Natural killer cell (primary cell): ENCODE results near the gene SLBP. TPM values are rescaled to one million over a fixed set of nuclear protein-coding genes. Genes with fewer than 3 reads are reported as not detected.
A peak's percentile ranks its signal among the peaks of the same experiment; 100 is the strongest.

ENCODE experiments used
- ATAC-seq, 3 donors: fragments of 150-1000 bp in 2 of 3; fragments of 200-7000 bp in 1 of 3; cut with Tn5 transposase; 1 replicate in 1 of 3; 2 replicates in 2 of 3; pipeline ENCODE4 v1.10.0; 2021; ENCODE audit warnings: mild to moderate bottlenecking in 2 of 3, moderate library complexity in 2 of 3
- DNase-seq, 2 donors: peaks; one replicate each; pipeline versions ENCODE4 v3.0.0 to v3.0.0-alpha.2; 2013 to 2021; ENCODE audit warnings: mixed read lengths in 1 of 2
- H3K27ac ChIP-seq: one replicate; pipeline ENCODE4 v1.5.1; 2013; ENCODE audit warnings: mild to moderate bottlenecking, low read length
- H3K27me3 ChIP-seq: one replicate; pipeline ENCODE4 v1.6.1; 2013; ENCODE audit warnings: low read length; ENCODE audit not compliant: control insufficient read depth, insufficient read depth
- H3K36me3 ChIP-seq: one replicate; pipeline ENCODE4 v1.6.1; 2013; ENCODE audit warnings: low read length; ENCODE audit not compliant: control insufficient read depth, insufficient read depth
- H3K4me1 ChIP-seq: one replicate; pipeline ENCODE4 v1.6.1; 2013; ENCODE audit warnings: low read length; ENCODE audit not compliant: control insufficient read depth, insufficient read depth
- H3K4me3 ChIP-seq: one replicate; pipeline ENCODE4 v1.5.1; 2013; ENCODE audit warnings: low read length
- H3K9me3 ChIP-seq: one replicate; pipeline ENCODE4 v1.6.1; 2013; ENCODE audit warnings: low read length; ENCODE audit not compliant: control insufficient read depth, insufficient read depth
- H3K27ac Mint-ChIP-seq, 2 donors: one replicate each; pipeline ENCODE4 v1.8.0; 2022; ENCODE audit warnings: mild to moderate bottlenecking in 2 of 2, mixed read lengths in 2 of 2, moderate library complexity in 1 of 2
- H3K27me3 Mint-ChIP-seq, 2 donors: one replicate each; pipeline ENCODE4 v1.8.0; 2022; ENCODE audit warnings: low read depth in 2 of 2, mixed read lengths in 2 of 2
- H3K36me3 Mint-ChIP-seq: one replicate; pipeline ENCODE4 v1.8.0; 2022; ENCODE audit warnings: mixed read lengths
- H3K4me1 Mint-ChIP-seq, 2 donors: one replicate each; pipeline ENCODE4 v1.8.0; 2022; ENCODE audit warnings: mixed read lengths in 2 of 2
- H3K4me3 Mint-ChIP-seq: one replicate; pipeline ENCODE4 v1.8.0; 2022; ENCODE audit warnings: mild to moderate bottlenecking, moderate library complexity, mixed read lengths
- H3K9me3 Mint-ChIP-seq, 2 donors: one replicate each; pipeline ENCODE4 v1.8.0; 2022; ENCODE audit warnings: mixed read lengths in 2 of 2
- CTCF ChIP-seq: fragments of 200-600 bp; IDR thresholded peaks from one replicate; pipeline ENCODE4 v1.8.0; 2022; ENCODE audit warnings: antibody characterized with exemption
- WGBS: methylation state at CpG from one replicate; pipeline ENCODE4 v1.1.7; 2013; ENCODE audit warnings: missing lambda C conversion rate; ENCODE audit not compliant: insufficient coverage; 5-methylcytosine and 5-hydroxymethylcytosine counted together
- intact Hi-C: fragments of 100-400 bp; cut with micrococcal nuclease; formaldehyde crosslinking; loops from one replicate; pipeline ENCODE4 v1.14.2; 2022
- total RNA-seq, 4 donors: library from RNA; stranded (reverse); fragments of 120-200 nt in 1 of 4; gene quantifications; one replicate each; pipeline versions ENCODE4 v1.2.3 to v1.2.4, GENCODE V29; 2013 to 2022

The SLBP gene
- total RNA-seq, 3 donors from 2014 or later (not counting 1 experiment from before 2014, with no cell fraction given), result 29.5 to 38.8 (median 38.6) TPM

GRCh38 chr4:1725521-1725920 is 13.4 kb upstream of the SLBP start:
- Histone ChIP-seq H3K27me3 (no peaks in the 10 kb centered on the region), H3K4me3 (no peak overlapping the region), H3K9me3 (no peaks in the 10 kb centered on the region), H3K4me1 (peaks cover 51% of the 10 kb centered on the region), H3K27ac (no peak overlapping the region), H3K36me3 (peaks cover 20% of the 10 kb centered on the region)
- Mint-ChIP-seq H3K4me1 (peaks cover 30 to 37% of the 10 kb centered on the region in 2 donors), H3K36me3 (no peaks in the 10 kb centered on the region), H3K27me3 (no peaks in the 10 kb centered on the region), H3K4me3 (no peak overlapping the region), H3K27ac (no peak overlapping the region), H3K9me3 (no peaks in the 10 kb centered on the region)
- no peak for TF ChIP-seq CTCF
- DNase-seq (no peak), ATAC-seq (no peak)
- WGBS, result 90% methylated on average over 9 of the region's 10 CpGs
- intact Hi-C loops, result no loop called here

- Mint-ChIP-seq H3K27me3 (no peaks in the 10 kb centered on the region), H3K36me3 (no peaks in the 10 kb centered on the region), H3K9me3 (no peaks in the 10 kb centered on the region), H3K4me1 (peaks cover 30 to 45% of the 10 kb centered on the region in 2 donors), H3K4me3 (peak overlapping the region; percentile 87), H3K27ac (peak overlapping the region; percentile 92 to 93)
- intact Hi-C loops, result loop anchor here (5.0 kb wide), 2 partner anchors 41 to 134 kb away; partner anchors contain the start of genes FAM53A and LETM1
- Histone ChIP-seq H3K4me3 (peak overlapping the region; percentile 0), H3K27me3 (no peaks in the 10 kb centered on the region), H3K36me3 (peaks cover 14% of the 10 kb centered on the region), H3K4me1 (peaks cover 68% of the 10 kb centered on the region), H3K27ac (peak overlapping the region; percentile 71), H3K9me3 (no peaks in the 10 kb centered on the region)
- 18% methylated on average over 12 of the region's 12 CpGs for whole genome bisulfite sequencing
- DNase-seq (peak in 1 of 2 donors; percentile 77), ATAC-seq (peak in 1 of 3 donors; percentile 12)
- no peak for TF ChIP-seq CTCF
Measured at GRCh38 chr4:1723131-1723801, 11.1 kb upstream of the SLBP start.

DNA sequence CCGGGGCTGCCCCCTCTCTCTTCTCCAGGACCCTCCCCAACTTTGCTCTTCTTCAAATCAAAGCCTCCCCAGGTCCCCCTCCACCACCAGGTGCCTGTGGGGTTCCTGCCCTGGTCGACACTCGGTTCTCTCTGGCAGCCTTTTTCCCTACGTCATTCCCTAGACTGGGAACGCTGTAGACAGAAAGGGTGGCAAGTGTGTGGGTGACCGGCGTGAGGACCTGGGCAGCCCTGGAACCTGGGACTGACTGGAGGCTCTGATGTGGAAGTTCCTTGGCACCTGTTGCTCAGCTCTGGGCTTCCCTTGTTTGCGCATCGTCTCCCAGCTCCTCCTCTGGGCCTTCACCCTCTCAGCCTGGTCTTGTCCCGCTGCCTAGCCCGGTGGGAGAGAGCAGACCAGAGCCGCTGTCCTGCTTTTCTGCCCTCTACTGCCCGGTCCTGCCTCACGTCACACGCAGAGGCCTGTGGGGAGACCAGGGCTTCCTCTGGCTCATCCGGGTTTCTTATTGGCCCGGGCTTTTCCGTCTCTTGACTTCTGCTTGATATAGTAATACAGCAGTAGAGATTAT is 10.5 kb upstream of the SLBP start:
- Histone ChIP-seq H3K27ac (peak overlapping the region; percentile 71), H3K4me3 (no peak overlapping the region), H3K4me1 (peaks cover 68% of the 10 kb centered on the region), H3K36me3 (peaks cover 14% of the 10 kb centered on the region), H3K27me3 (no peaks in the 10 kb centered on the region), H3K9me3 (no peaks in the 10 kb centered on the region)
- WGBS, result 31% methylated on average over 18 of the region's 18 CpGs
- DNase-seq, result no peak
- no peak for TF ChIP-seq CTCF
- no peaks in the 10 kb centered on the region for H3K36me3 Mint-ChIP-seq
- H3K27me3 Mint-ChIP-seq, result no peaks in the 10 kb centered on the region
- H3K4me1 Mint-ChIP-seq, result peaks cover 30 to 45% of the 10 kb centered on the region in 2 donors
- no peak for ATAC-seq
- peak overlapping the region; percentile 92 to 93 for H3K27ac Mint-ChIP-seq
- peak overlapping the region; percentile 87 for H3K4me3 Mint-ChIP-seq
- no peaks in the 10 kb centered on the region for H3K9me3 Mint-ChIP-seq
- intact Hi-C loops, result loop anchor here (5.0 kb wide), 2 partner anchors 40 to 135 kb away; partner anchors contain the start of genes FAM53A and LETM1
